GM13976 (cell line): ENCODE results near the gene DOC2A.
"Not testable (repeated sequence)": the region's sequence is repeated elsewhere in the genome, so short reads cannot be mapped to it uniquely, and the experiment has no call there.

Experiments
- DNase-seq: peaks from one replicate; pipeline ENCODE4 v3.0.0; 2012; ENCODE audit warnings: low spot score
- CTCF ChIP-seq: IDR thresholded peaks from 2 replicates; pipeline ENCODE4 v1.5.1; 2012; ENCODE audit warnings: borderline replicate concordance, mild to moderate bottlenecking; ENCODE audit not compliant: insufficient read depth; ENCODE audit errors: extremely low read depth, missing control alignments, control extremely low read depth
- in situ Hi-C: fragments of 300-500 bp; cut with MboI; formaldehyde crosslinking; loops from one replicate; pipeline ENCODE4 v1.12.0; 2022; ENCODE audit warnings: low sequenced_read_pairs, mixed read lengths, inconsistent platforms; ENCODE audit not compliant: unreplicated experiment

DOC2A gene

GRCh38 chr16:30022887-30023286 is 12.1 kb upstream of the DOC2A start, which contains the start of gene C16orf92:
TSS of gene C16orf92 (plus strand) at chr16:30023198. CDS start at chr16:30023341, 143 bp downstream.
- no peak for DNase-seq
- no peak for TF ChIP-seq CTCF
- in situ Hi-C loops, result loop anchor here (25.0 kb wide), 1 partner anchor 336 kb away; the partner anchor contains the start of gene QPRT

GRCh38 chr16:30018731-30019158 is 7.9 kb upstream of the DOC2A start:
- no peak for TF ChIP-seq CTCF
- no peak for DNase-seq
- in situ Hi-C loops, result loop anchor here (25.0 kb wide), 1 partner anchor 331 kb away; the partner anchor contains the start of gene QPRT

- in situ Hi-C loops, result loop anchor here (25.0 kb wide), 1 partner anchor 331 kb away; the partner anchor contains the start of gene QPRT
- not testable (repeated sequence) for DNase-seq
Observed at GRCh38 chr16:30017937-30018336, 7.1 kb upstream of the DOC2A start.

- in situ Hi-C loops, result loop anchor here (25.0 kb wide), 1 partner anchor 330 kb away; the partner anchor contains the start of gene QPRT
- TF ChIP-seq CTCF, result no peak
- DNase-seq, result no peak
Observed at GRCh38 chr16:30017277-30017656, 6.4 kb upstream of the DOC2A start.

- no peak for TF ChIP-seq CTCF
- in situ Hi-C loops, result loop anchor here (25.0 kb wide), 1 partner anchor 329 kb away; the partner anchor contains the start of gene QPRT
- no peak for DNase-seq
Observed at GRCh38 chr16:30016555-30017276, 5.9 kb upstream of the DOC2A start.

- in situ Hi-C loops, result loop anchor here (25.0 kb wide), 1 partner anchor 328 kb away; the partner anchor contains the start of gene QPRT
- DNase-seq, result not testable (repeated sequence)
Observed at GRCh38 chr16:30015450-30015849, 4.6 kb upstream of the DOC2A start.

- in situ Hi-C loops, result loop anchor here (25.0 kb wide), 1 partner anchor 325 kb away; the partner anchor contains the start of gene QPRT
- not testable (repeated sequence) for DNase-seq
Observed at GRCh38 chr16:30012598-30012997, 1.8 kb upstream of the DOC2A start.

GRCh38 chr16:30011714-30012504 is 1.1 kb upstream of the DOC2A start:
- TF ChIP-seq CTCF, result no peak
- DNase-seq, result no peak
- in situ Hi-C loops, result loop anchor here (25.0 kb wide), 1 partner anchor 325 kb away; the partner anchor contains the start of gene QPRT
